RWPE2 (cell line): ENCODE results near the gene C1QL4.

Experiments used
- ATAC-seq: fragments of 200-7000 bp; cut with Tn5 transposase; 3 replicates; pipeline ENCODE4 v1.9.1; 2021; ENCODE audit warnings: low read depth
- DNase-seq: peaks from one replicate; pipeline ENCODE4 v3.0.0-alpha.2; 2020; ENCODE audit warnings: low spot score
- H3K27ac ChIP-seq: fragments of 450-650 bp; 2 replicates; pipeline ENCODE4 v1.5.1; 2017; ENCODE audit warnings: mild to moderate bottlenecking; ENCODE audit not compliant: poor library complexity, severe bottlenecking
- H3K27me3 ChIP-seq: fragments of 250-450 bp; sonication (Bioruptor Pico); 2 replicates; pipeline ENCODE4 v1.5.1; 2021; ENCODE audit warnings: mild to moderate bottlenecking, moderate library complexity; ENCODE audit not compliant: insufficient read depth, poor library complexity, severe bottlenecking
- H3K36me3 ChIP-seq: fragments of 250-450 bp; sonication (Bioruptor Pico); 2 replicates; pipeline ENCODE4 v1.5.1; 2020; ENCODE audit warnings: low read depth, mild to moderate bottlenecking, moderate library complexity
- H3K4me1 ChIP-seq: fragments of 250-450 bp; sonication (Bioruptor Pico); 2 replicates; pipeline ENCODE4 v1.5.1; 2021; ENCODE audit warnings: mild to moderate bottlenecking, moderate library complexity; ENCODE audit not compliant: insufficient read depth, poor library complexity, severe bottlenecking
- H3K4me3 ChIP-seq: fragments of 250-450 bp; sonication (Bioruptor Pico); 2 replicates; pipeline ENCODE4 v1.5.1; 2021; ENCODE audit warnings: mild to moderate bottlenecking, moderate library complexity; ENCODE audit not compliant: severe bottlenecking
- H3K9me3 ChIP-seq: fragments of 250-450 bp; sonication (Bioruptor Pico); 2 replicates; pipeline ENCODE4 v1.5.1; 2021; ENCODE audit warnings: mild to moderate bottlenecking, moderate library complexity; ENCODE audit not compliant: severe bottlenecking
- CTCF ChIP-seq: fragments of 450-650 bp; IDR thresholded peaks from one replicate; pipeline ENCODE4 v1.5.1; 2017; ENCODE audit warnings: mild to moderate bottlenecking, moderate library complexity; ENCODE audit not compliant: poor library complexity, severe bottlenecking

The C1QL4 gene

DNA sequence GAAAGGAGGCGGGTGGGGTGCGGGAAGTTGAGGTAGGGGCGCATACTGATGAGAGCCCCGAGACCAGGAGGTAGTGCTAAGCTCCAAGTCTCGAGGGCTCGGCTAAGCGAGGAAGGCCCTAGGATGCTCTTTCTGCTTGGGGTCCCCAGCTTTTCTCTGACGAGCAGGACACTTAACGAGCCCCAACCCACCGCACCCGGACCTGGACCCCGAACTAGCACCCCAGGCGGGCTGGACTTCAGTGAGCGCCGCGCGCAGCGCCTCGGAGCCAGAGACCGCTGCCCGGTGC, 4.7 kb upstream of the C1QL4 start:
- Histone ChIP-seq H3K4me3 (no peak overlapping the region), H3K36me3 (no peaks in the 10 kb centered on the region), H3K9me3 (no peaks in the 10 kb centered on the region), H3K4me1 (peaks cover 4% of the 10 kb centered on the region), H3K27ac (no peak overlapping the region), H3K27me3 (peaks cover 48% of the 10 kb centered on the region)
- DNase-seq (peak; percentile 55), ATAC-seq (no peak)
- TF ChIP-seq CTCF = no peak

- no peak for TF ChIP-seq CTCF
- Histone ChIP-seq H3K4me3 (no peak overlapping the region), H3K4me1 (no peaks in the 10 kb centered on the region), H3K36me3 (no peaks in the 10 kb centered on the region), H3K27me3 (peaks cover 47% of the 10 kb centered on the region), H3K27ac (no peak overlapping the region), H3K9me3 (no peaks in the 10 kb centered on the region)
- peak; percentile 37 for DNase-seq
- ATAC-seq = no peak
Measured at GRCh38 chr12:49340971-49341776, 4.2 kb upstream of the C1QL4 start.

DNA sequence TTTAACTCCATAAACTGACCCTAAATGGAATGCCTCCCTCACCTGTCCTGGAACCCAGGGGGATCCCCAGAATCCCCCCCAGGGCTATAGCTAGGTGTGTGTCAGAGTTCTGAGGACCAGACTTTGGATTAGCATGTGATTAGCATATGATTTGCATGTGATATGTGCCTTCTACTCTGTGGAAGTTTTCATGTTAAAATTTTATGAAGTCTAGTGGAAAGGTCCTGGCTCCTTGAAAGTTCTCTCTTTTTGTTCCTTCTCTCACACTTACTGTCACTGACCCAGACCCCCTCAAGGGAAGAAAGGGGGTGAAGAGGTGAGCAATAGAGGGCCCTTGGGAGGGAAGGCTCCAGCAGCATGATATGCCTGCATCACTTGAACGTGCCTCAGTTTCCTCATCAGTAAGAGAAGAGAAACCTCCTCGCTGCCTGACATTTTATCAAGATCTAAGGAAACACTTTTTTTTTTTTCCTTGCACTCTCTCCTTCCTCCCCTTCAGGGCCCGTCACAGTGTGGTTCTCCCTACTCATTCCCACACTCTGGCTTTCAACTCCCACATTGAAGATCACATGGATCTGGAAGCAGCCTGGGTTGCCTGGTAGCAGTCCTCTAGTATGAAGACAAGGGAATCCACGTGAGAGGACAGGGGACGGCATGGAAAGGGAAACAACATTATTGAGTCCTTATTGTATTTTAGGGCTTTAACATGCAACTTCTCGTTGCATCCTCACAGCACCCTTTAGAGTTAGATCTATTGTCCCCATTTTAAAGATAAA, 3.3 kb upstream of the C1QL4 start:
- Histone ChIP-seq H3K4me1 (no peaks in the 10 kb centered on the region), H3K27me3 (peaks cover 39% of the 10 kb centered on the region), H3K4me3 (no peak overlapping the region), H3K36me3 (no peaks in the 10 kb centered on the region), H3K9me3 (no peaks in the 10 kb centered on the region), H3K27ac (no peak overlapping the region)
- no peak for TF ChIP-seq CTCF
- ATAC-seq (no peak), DNase-seq (peak; percentile 9)

GRCh38 chr12:49339464-49339861, 2.5 kb upstream of the C1QL4 start:
- H3K27ac ChIP-seq = no peak overlapping the region
- H3K4me3 ChIP-seq = no peak overlapping the region
- DNase-seq = peak; percentile 48
- no peak for TF ChIP-seq CTCF
- H3K27me3 ChIP-seq = peaks cover 31% of the 10 kb centered on the region
- no peaks in the 10 kb centered on the region for H3K9me3 ChIP-seq
- no peaks in the 10 kb centered on the region for H3K4me1 ChIP-seq
- no peaks in the 10 kb centered on the region for H3K36me3 ChIP-seq
- ATAC-seq = no peak
